ENCODE measurements around the gene MLN. TPM values are rescaled to one million over a fixed set of nuclear protein-coding genes. Genes with fewer than 3 reads are reported as not detected.

MLN gene
- not detected in 2 replicates for total RNA-seq
- total RNA-seq (2013) = not detected
- not detected in 2 replicates for polyA plus RNA-seq
- polyA minus RNA-seq = not detected in 2 replicates

- ATAC-seq (ENCODE audit: low read depth) (no peak), DNase-seq (no peak)
- no peaks in the 10 kb centered on the region for H4K20me1 ChIP-seq (ENCODE audit: control insufficient read depth, insufficient read depth, low read length, poor library complexity, severe bottlenecking)
- no peak within 1 kb of the TSS for H3K27ac Mint-ChIP-seq
- peaks cover 0 to 2% (median 0%) of the 10 kb centered on the region in 3 donors for H3K9me3 ChIP-seq (ENCODE audit: control extremely low read depth in 1 of 3, control insufficient read depth in 2 of 3, insufficient read depth in 1 of 3, low read length in 2 of 3)
- no peaks in the 10 kb centered on the region for H3K36me3 ChIP-seq (replicated peaks in 1 of 2; ENCODE audit: control extremely low read depth in 1 of 2, control insufficient read depth in 1 of 2, extremely low read depth in 1 of 2, insufficient read depth in 2 of 2, low read length in 1 of 2)
- POLR2A ChIA-PET = no interaction called here
- TF ChIP-seq EZH2 (IDR thresholded peaks at IDR 0.05; ENCODE audit: borderline replicate concordance, insufficient read depth, low read depth, low read length, poor library complexity, severe bottlenecking) (no peak), CTCF (IDR thresholded peaks at IDR 0.05) (no peak)
- no peak within 1 kb of the TSS for H3K4me3 Mint-ChIP-seq
- H3K9me3 Mint-ChIP-seq (ENCODE audit: insufficient read depth) = no peaks in the 10 kb centered on the region
- no peak within 1 kb of the TSS for H3K9ac ChIP-seq (ENCODE audit: low read length)
- no peak within 1 kb of the TSS for H2AFZ ChIP-seq (ENCODE audit: insufficient read depth, low read depth, low read length, poor library complexity, severe bottlenecking)
- H3K4me1 ChIP-seq (ENCODE audit: control insufficient read depth in 2 of 2, insufficient read depth in 2 of 2, low read length in 2 of 2) = peaks cover 10% of the 10 kb centered on the region in 2 donors
- CTCF ChIA-PET = interaction anchor here (1.4 kb wide), 1 partner anchor 32 kb away, joined by 3 read pairs; no protein-coding TSS in a partner anchor
- peaks cover 58% of the 10 kb centered on the region for H3K27me3 Mint-ChIP-seq
- H3K4me1 Mint-ChIP-seq = peaks cover 9% of the 10 kb centered on the region
- intact Hi-C loops (cut with micrococcal nuclease) = no loop called here
- H3K79me2 ChIP-seq (ENCODE audit: control insufficient read depth, insufficient read depth, low read length) = no peaks in the 10 kb centered on the region
- peaks cover 0 to 42% (median 2%) of the 10 kb centered on the region in 4 experiments for H3K27me3 ChIP-seq (replicated peaks in 1 of 4; ENCODE audit: control extremely low read depth in 1 of 4, control insufficient read depth in 3 of 4, insufficient read depth in 4 of 4, low read length in 3 of 4)
- no peak within 1 kb of the TSS for H3K27ac ChIP-seq (ENCODE audit: low read length in 2 of 2)
- no peak within 1 kb of the TSS for H3K4me3 ChIP-seq (ENCODE audit: control extremely low read depth in 1 of 5, extremely low read depth in 1 of 5, insufficient read depth in 1 of 5, low read depth in 2 of 5, low read length in 4 of 5)
- no peak within 1 kb of the TSS for H3K4me2 ChIP-seq (replicated peaks; ENCODE audit: low read depth, low read length, poor library complexity, severe bottlenecking)
- 89% methylated on average over 12 of the region's 14 CpGs for WGBS (ENCODE audit: insufficient coverage)
Observed at GRCh38 chr6:33803571-33804053, at the start of gene MLN. Gene MLN, minus strand, starts transcription at chr6:33804003. Its CDS starts 2,840 bp downstream, at chr6:33801163.

- intact Hi-C loops (cut with micrococcal nuclease) = no loop called here
- peaks cover 24 to 25% of the 10 kb centered on the region in 2 donors for H3K4me1 ChIP-seq (ENCODE audit: control insufficient read depth in 2 of 2, insufficient read depth in 2 of 2, low read length in 2 of 2)
- H3K4me3 ChIP-seq (ENCODE audit: control extremely low read depth in 1 of 5, extremely low read depth in 1 of 5, insufficient read depth in 1 of 5, low read depth in 2 of 5, low read length in 4 of 5) = no peak overlapping the region
- POLR2A ChIA-PET = no interaction called here
- no peak for ATAC-seq (ENCODE audit: low read depth)
- peaks cover 38% of the 10 kb centered on the region for H3K27me3 Mint-ChIP-seq
- no peaks in the 10 kb centered on the region for H3K9me3 ChIP-seq (ENCODE audit: control extremely low read depth in 1 of 3, control insufficient read depth in 2 of 3, insufficient read depth in 1 of 3, low read length in 2 of 3)
- no peak overlapping the region for H3K4me2 ChIP-seq (replicated peaks; ENCODE audit: low read depth, low read length, poor library complexity, severe bottlenecking)
- no peaks in the 10 kb centered on the region for H3K9me3 Mint-ChIP-seq (ENCODE audit: insufficient read depth)
- no peak overlapping the region for H3K9ac ChIP-seq (ENCODE audit: low read length)
- H4K20me1 ChIP-seq (ENCODE audit: control insufficient read depth, insufficient read depth, low read length, poor library complexity, severe bottlenecking) = no peaks in the 10 kb centered on the region
- CTCF ChIA-PET = no interaction called here
- TF ChIP-seq CTCF (IDR thresholded peaks at IDR 0.05) (no peak), EZH2 (IDR thresholded peaks at IDR 0.05; ENCODE audit: borderline replicate concordance, insufficient read depth, low read depth, low read length, poor library complexity, severe bottlenecking) (no peak)
- no peak overlapping the region for H2AFZ ChIP-seq (ENCODE audit: insufficient read depth, low read depth, low read length, poor library complexity, severe bottlenecking)
- no peak for DNase-seq
- no peaks in the 10 kb centered on the region for H3K79me2 ChIP-seq (ENCODE audit: control insufficient read depth, insufficient read depth, low read length)
- H3K27ac Mint-ChIP-seq = no peak overlapping the region
- no peaks in the 10 kb centered on the region for H3K36me3 ChIP-seq (replicated peaks in 1 of 2; ENCODE audit: control extremely low read depth in 1 of 2, control insufficient read depth in 1 of 2, extremely low read depth in 1 of 2, insufficient read depth in 2 of 2, low read length in 1 of 2)
- H3K4me1 Mint-ChIP-seq = peaks cover 18% of the 10 kb centered on the region
- peaks cover 0 to 71% (median 16%) of the 10 kb centered on the region in 4 experiments for H3K27me3 ChIP-seq (replicated peaks in 1 of 4; ENCODE audit: control extremely low read depth in 1 of 4, control insufficient read depth in 3 of 4, insufficient read depth in 4 of 4, low read length in 3 of 4)
- H3K27ac ChIP-seq (ENCODE audit: low read length in 2 of 2) = no peak overlapping the region
- WGBS (ENCODE audit: insufficient coverage) = 88% methylated on average over 3 of the region's 4 CpGs
- H3K4me3 Mint-ChIP-seq = no peak overlapping the region
Observed at GRCh38 chr6:33853026-33853425, 49.2 kb upstream of the MLN start.

Data from B cell (primary cell).